Left hindlimb (tissue), 1 donor: ENCODE data around the gene SEPTIN2.
"Not testable (repeated sequence)": the region's sequence is repeated elsewhere in the genome, so short reads cannot be mapped to it uniquely, and the experiment has no call there.

Source experiments
- DNase-seq: peaks from one replicate; pipeline ENCODE4 v3.0.0-alpha.2; 2018

Gene SEPTIN2

GRCh38 chr2:241390301-241391206 lies 74.8 kb downstream of the SEPTIN2 start:
- DNase-seq: no peak

GRCh38 chr2:241391892-241392665 lies 76.4 kb downstream of the SEPTIN2 start:
- DNase-seq: no peak

GRCh38 chr2:241392753-241393152 lies 77.0 kb downstream of the SEPTIN2 start:
- not testable (repeated sequence) for DNase-seq

GRCh38 chr2:241393524-241394196 lies 77.9 kb downstream of the SEPTIN2 start:
- DNase-seq: no peak

GRCh38 chr2:241396809-241397208 lies 81.1 kb downstream of the SEPTIN2 start:
- not testable (repeated sequence) for DNase-seq

GRCh38 chr2:241399941-241400922 lies 84.5 kb downstream of the SEPTIN2 start:
- no peak for DNase-seq
